Measurements from ENCODE around the gene MARCHF6. TPM values are rescaled to one million over a fixed set of nuclear protein-coding genes. Genes with fewer than 3 reads are reported as not detected.
A peak's percentile ranks its signal among the peaks of the same experiment; 100 is the strongest.
"Not testable (repeated sequence)": the region's sequence is repeated elsewhere in the genome, so short reads cannot be mapped to it uniquely, and the experiment has no call there.

Gene MARCHF6
- total RNA-seq, 2 donors from 2014 or later = 76.5 to 116 TPM

DNA sequence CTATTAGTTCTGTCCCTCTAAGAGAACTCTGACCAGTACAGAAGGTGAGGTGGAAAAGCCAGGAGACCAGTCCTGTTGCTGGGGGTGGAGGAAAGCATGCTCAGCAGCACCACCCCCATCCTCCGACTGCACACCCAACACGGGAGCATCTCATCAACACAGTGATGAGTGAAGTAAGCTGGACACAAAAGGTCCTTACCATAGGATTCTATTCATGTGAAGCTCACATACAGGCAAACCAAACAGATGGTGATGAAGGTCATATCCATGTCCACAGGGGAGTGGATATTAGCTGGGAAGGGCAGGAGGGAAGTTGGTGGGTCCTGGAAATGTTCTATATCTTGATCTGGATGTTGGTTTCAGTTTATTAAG lies 14.8 kb upstream of the MARCHF6 start:
- Histone ChIP-seq H3K27ac (no peak overlapping the region), H3K27me3 (no peaks in the 10 kb centered on the region), H3K9me3 (no peaks in the 10 kb centered on the region), H3K4me3 (no peak overlapping the region), H3K4me1 (peaks cover 3% of the 10 kb centered on the region), H3K36me3 (replicated peaks in 1 of 2; ENCODE audit: insufficient read depth in 1 of 2, low read depth in 2 of 2) (no peaks in the 10 kb centered on the region)
- ATAC-seq = no peak
- intact Hi-C loops (cut with DNase I) = no loop called here
- no peak for DNase-seq
- 90 to 91% methylated on average over 2 of the region's 2 CpGs for WGBS, 2 donors
- TF ChIP-seq POLR2A (IDR thresholded peaks at IDR 0.05) = no peak
- TF ChIP-seq, protein P1, sequence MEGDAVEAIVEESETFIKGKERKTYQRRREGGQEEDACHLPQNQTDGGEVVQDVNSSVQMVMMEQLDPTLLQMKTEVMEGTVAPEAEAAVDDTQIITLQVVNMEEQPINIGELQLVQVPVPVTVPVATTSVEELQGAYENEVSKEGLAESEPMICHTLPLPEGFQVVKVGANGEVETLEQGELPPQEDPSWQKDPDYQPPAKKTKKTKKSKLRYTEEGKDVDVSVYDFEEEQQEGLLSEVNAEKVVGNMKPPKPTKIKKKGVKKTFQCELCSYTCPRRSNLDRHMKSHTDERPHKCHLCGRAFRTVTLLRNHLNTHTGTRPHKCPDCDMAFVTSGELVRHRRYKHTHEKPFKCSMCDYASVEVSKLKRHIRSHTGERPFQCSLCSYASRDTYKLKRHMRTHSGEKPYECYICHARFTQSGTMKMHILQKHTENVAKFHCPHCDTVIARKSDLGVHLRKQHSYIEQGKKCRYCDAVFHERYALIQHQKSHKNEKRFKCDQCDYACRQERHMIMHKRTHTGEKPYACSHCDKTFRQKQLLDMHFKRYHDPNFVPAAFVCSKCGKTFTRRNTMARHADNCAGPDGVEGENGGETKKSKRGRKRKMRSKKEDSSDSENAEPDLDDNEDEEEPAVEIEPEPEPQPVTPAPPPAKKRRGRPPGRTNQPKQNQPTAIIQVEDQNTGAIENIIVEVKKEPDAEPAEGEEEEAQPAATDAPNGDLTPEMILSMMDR (IDR thresholded peaks at IDR 0.05) = no peak

DNA sequence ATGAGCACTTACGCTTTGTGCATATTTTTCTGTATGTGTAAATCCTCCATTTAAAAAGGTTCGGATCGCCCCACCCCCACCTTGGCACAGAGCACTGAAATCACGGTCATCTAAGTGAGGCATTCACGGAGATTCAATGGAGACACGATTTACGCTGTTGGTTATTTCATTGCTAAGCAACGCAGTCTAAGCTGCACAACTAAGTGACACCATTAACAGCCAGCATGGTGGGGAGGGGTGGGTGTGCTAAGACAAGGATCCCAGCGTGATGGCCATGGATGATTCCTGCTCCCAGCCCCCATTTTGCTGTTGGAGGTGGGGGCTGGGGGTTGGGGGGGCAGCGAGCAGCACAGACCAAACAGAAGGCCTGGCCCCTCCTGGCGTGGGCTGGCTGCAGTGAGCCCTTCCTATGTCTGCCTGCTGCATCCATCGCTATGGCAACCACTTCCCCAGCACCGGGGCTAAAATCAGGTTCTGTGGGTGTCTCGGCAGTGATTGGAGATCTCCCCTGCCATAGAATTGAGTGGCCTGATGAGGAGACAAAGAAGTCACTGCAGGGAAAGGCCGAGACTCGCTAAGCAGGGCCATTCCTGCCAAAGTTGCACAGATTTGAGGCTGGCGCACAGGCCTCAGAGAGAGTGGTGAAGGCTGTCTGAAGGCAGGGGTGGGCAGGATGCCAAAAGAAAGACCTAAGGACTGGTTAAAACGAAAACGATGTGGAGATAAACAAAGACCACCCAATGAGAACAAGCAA lies 14.3 kb upstream of the MARCHF6 start:
- H3K36me3 ChIP-seq (replicated peaks in 1 of 2; ENCODE audit: insufficient read depth in 1 of 2, low read depth in 2 of 2) = no peaks in the 10 kb centered on the region
- H3K27ac ChIP-seq = no peak overlapping the region
- WGBS, 2 donors = 74% methylated on average over 18 to 19 of the region's 19 CpGs
- intact Hi-C loops (cut with DNase I) = no loop called here
- ATAC-seq (no peak), DNase-seq (no peak)
- no peak overlapping the region for H3K4me3 ChIP-seq
- peaks cover under 1% of the 10 kb centered on the region for H3K4me1 ChIP-seq
- H3K9me3 ChIP-seq = no peaks in the 10 kb centered on the region
- H3K27me3 ChIP-seq = no peaks in the 10 kb centered on the region
- no peak for TF ChIP-seq POLR2A (IDR thresholded peaks at IDR 0.05)
- TF ChIP-seq, protein P1 (IDR thresholded peaks at IDR 0.05) = no peak

DNA sequence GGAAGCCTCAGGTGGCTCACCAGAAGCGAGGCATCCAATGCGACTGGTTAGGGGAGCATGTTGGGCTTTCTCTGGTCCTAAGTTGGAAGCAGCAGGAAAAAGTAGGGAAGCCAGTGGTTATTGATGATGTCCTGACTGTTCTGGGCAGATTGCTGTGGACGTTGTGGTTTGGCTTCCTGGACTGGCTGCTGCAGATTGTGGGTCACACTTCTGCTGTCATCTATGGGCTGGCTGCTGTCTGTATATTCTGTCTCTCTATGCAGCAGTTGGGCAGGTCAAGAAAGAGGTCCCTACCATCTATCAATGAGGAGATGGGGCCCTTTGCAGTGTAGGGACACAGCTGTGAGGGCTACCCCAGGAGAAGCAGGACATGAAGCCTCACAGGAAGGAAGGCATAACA lies 13.5 kb upstream of the MARCHF6 start:
- no peaks in the 10 kb centered on the region for H3K36me3 ChIP-seq (replicated peaks in 1 of 2; ENCODE audit: insufficient read depth in 1 of 2, low read depth in 2 of 2)
- DNase-seq (no peak), ATAC-seq (no peak)
- TF ChIP-seq, protein P1 (IDR thresholded peaks at IDR 0.05) = no peak
- TF ChIP-seq POLR2A (IDR thresholded peaks at IDR 0.05) = no peak
- H3K27me3 ChIP-seq = no peaks in the 10 kb centered on the region
- WGBS, 2 donors = 82 to 86% methylated on average over 3 of the region's 3 CpGs
- H3K4me3 ChIP-seq = no peak overlapping the region
- no peaks in the 10 kb centered on the region for H3K9me3 ChIP-seq
- no peak overlapping the region for H3K27ac ChIP-seq
- intact Hi-C loops (cut with DNase I) = no loop called here
- no peaks in the 10 kb centered on the region for H3K4me1 ChIP-seq

DNA sequence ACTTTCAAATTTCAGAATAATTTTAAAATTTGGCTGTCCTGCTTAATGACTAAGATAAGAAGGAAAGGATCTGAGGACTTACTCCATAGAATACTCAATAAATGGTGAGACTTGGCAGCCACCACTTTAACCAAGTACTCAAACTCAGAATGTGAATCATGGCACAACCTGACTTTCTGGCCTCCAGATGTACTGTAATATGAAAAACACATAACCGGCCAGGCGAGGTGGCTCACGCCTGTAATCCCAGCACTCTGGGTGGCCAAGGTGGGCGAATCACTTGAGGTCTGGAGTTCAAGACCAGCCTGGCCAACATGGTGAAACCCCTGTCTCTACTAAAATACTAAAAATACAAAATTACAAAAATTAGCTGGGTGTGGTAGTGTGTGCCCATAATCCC lies 10.0 kb upstream of the MARCHF6 start:
- no peaks in the 10 kb centered on the region for H3K36me3 ChIP-seq (replicated peaks in 1 of 2; ENCODE audit: insufficient read depth in 1 of 2, low read depth in 2 of 2)
- no peak for DNase-seq
- 89 to 97% methylated on average over 4 of the region's 4 CpGs for WGBS, 2 donors
- intact Hi-C loops (cut with DNase I) = no loop called here
- H3K9me3 ChIP-seq = no peaks in the 10 kb centered on the region
- ATAC-seq = no peak
- H3K4me3 ChIP-seq = no peak overlapping the region
- no peaks in the 10 kb centered on the region for H3K27me3 ChIP-seq
- TF ChIP-seq, protein P1 (IDR thresholded peaks at IDR 0.05) = no peak
- TF ChIP-seq POLR2A (IDR thresholded peaks at IDR 0.05) = no peak
- no peak overlapping the region for H3K27ac ChIP-seq
- H3K4me1 ChIP-seq = no peaks in the 10 kb centered on the region

DNA sequence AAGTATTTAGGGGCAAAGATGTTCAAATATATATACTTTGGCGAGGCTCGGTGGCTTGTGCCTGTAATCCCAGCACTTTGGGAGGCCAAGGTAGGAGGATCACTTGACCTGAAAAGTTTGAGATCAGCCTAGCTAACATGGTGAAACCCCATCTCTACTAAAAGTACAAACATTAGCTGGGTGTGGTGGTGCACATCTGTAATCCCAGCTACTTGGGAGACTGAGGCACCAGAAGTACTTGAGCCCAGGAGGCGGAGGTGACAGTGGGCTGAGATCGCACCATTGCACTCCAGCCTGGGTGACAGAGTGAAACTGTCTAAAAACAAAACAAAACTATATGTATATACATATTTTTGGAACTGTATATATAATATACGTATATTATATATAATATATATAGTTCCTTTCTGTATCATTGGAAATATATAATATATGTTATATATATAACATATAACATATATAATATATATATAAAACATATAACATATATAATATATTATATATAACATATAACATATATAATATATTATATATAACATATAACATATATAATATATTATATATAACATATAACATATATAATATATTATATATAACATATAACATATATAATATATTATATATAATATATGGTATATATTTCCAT lies 8.9 kb upstream of the MARCHF6 start:
- H3K27ac ChIP-seq; DNase-seq; H3K9me3 ChIP-seq; intact Hi-C loops (cut with DNase I); H3K27me3 ChIP-seq; H3K4me1 ChIP-seq; H3K4me3 ChIP-seq; H3K36me3 ChIP-seq (replicated peaks in 1 of 2; ENCODE audit: insufficient read depth in 1 of 2, low read depth in 2 of 2): not testable (repeated sequence)
- ATAC-seq = peak; percentile 54
- WGBS, 2 donors = 94 to 99% methylated on average over 5 of the region's 5 CpGs
